ENCODE data around the gene LRRC8D. TPM values are rescaled to one million over a fixed set of nuclear protein-coding genes. Genes with fewer than 3 reads are reported as not detected.
"Not testable (repeated sequence)": the region's sequence is repeated elsewhere in the genome, so short reads cannot be mapped to it uniquely, and the experiment has no call there.

The LRRC8D gene
- total and polyA plus RNA-seq, 8 donors: 14.3 to 23.6 (median 17.0) TPM

GRCh38 chr1:89974696-89975470 lies 154.1 kb downstream of the LRRC8D start:
- ATAC-seq (no peak), DNase-seq (no peak)
- Histone ChIP-seq H3K27me3 (no peaks in the 10 kb centered on the region), H3K4me1 (peaks cover 0 to 12% of the 10 kb centered on the region in 2 donors), H3K36me3 (no peaks in the 10 kb centered on the region), H3K4me3 (no peak overlapping the region), H3K9me3 (no peaks in the 10 kb centered on the region), H3K27ac (no peak overlapping the region)
- intact Hi-C loops (cut with DNase I): no loop called here
- no peak for TF ChIP-seq CTCF (IDR thresholded peaks at IDR 0.05)

- Histone ChIP-seq H3K36me3 (no peaks in the 10 kb centered on the region), H3K4me3 (no peak overlapping the region), H3K27ac (no peak overlapping the region), H3K27me3 (no peaks in the 10 kb centered on the region), H3K4me1 (peaks cover 0 to 12% of the 10 kb centered on the region in 2 donors), H3K9me3 (no peaks in the 10 kb centered on the region)
- ATAC-seq: no peak
- no peak for DNase-seq
- no peak for TF ChIP-seq CTCF (IDR thresholded peaks at IDR 0.05)
- intact Hi-C loops (cut with DNase I): no loop called here
Observed at GRCh38 chr1:89975540-89976125, 154.8 kb downstream of the LRRC8D start.

GRCh38 chr1:89978755-89979154 lies 157.9 kb downstream of the LRRC8D start:
- Histone ChIP-seq H3K9me3 (no peaks in the 10 kb centered on the region), H3K27me3 (no peaks in the 10 kb centered on the region), H3K4me1 (peaks cover 0 to 12% of the 10 kb centered on the region in 2 donors), H3K27ac (no peak overlapping the region), H3K36me3 (no peaks in the 10 kb centered on the region), H3K4me3 (no peak overlapping the region)
- intact Hi-C loops (cut with DNase I): no loop called here
- DNase-seq (no peak), ATAC-seq (no peak)
- TF ChIP-seq CTCF (IDR thresholded peaks at IDR 0.05): no peak

GRCh38 chr1:89980605-89981004 lies 159.8 kb downstream of the LRRC8D start:
- no peak overlapping the region for H3K27ac ChIP-seq
- H3K36me3 ChIP-seq: no peaks in the 10 kb centered on the region
- no peak for TF ChIP-seq CTCF (IDR thresholded peaks at IDR 0.05)
- DNase-seq (no peak), ATAC-seq (no peak)
- no peaks in the 10 kb centered on the region for H3K27me3 ChIP-seq
- peaks cover 0 to 2% of the 10 kb centered on the region in 2 donors for H3K4me1 ChIP-seq
- intact Hi-C loops (cut with DNase I): loop anchor here in 1 of 2 donors (10.0 kb wide), 1 partner anchor 176 kb away; no protein-coding TSS in a partner anchor
- no peak overlapping the region for H3K4me3 ChIP-seq
- H3K9me3 ChIP-seq: no peaks in the 10 kb centered on the region

GRCh38 chr1:89982846-89983245 lies 162.0 kb downstream of the LRRC8D start:
- ATAC-seq: not testable (repeated sequence)

GRCh38 chr1:89984564-89985116 lies 163.8 kb downstream of the LRRC8D start:
- not testable (repeated sequence) for H3K4me1 ChIP-seq, H3K27ac ChIP-seq, H3K27me3 ChIP-seq, H3K9me3 ChIP-seq, H3K4me3 ChIP-seq, DNase-seq, H3K36me3 ChIP-seq, ATAC-seq
- intact Hi-C loops (cut with DNase I): loop anchor here (5.0 to 10.0 kb wide), 3 partner anchors 180 to 352 kb away; partner anchors contain the start of gene LRRC8C (in 1 of the 2)

More at GRCh38 chr1:89982846-89983245, 162.0 kb downstream of the LRRC8D start:
- not testable (repeated sequence) for H3K9me3 ChIP-seq, H3K27me3 ChIP-seq, H3K4me3 ChIP-seq, H3K36me3 ChIP-seq, DNase-seq, H3K4me1 ChIP-seq, H3K27ac ChIP-seq
- intact Hi-C loops (cut with DNase I): loop anchor here in 1 of 2 donors (10.0 kb wide), 1 partner anchor 178 kb away; no protein-coding TSS in a partner anchor
